ENCODE results near the gene CD44.

Gene CD44

GRCh38 chr11:35111161-35112055 lies 27.6 kb upstream of the CD44 start:
- in situ Hi-C loops (cut with HindIII; ENCODE audit: low sequenced_read_pairs) = no loop called here

- in situ Hi-C loops (cut with HindIII; ENCODE audit: low sequenced_read_pairs) = no loop called here
Observed at GRCh38 chr11:35112056-35112845, 26.7 kb upstream of the CD44 start.

- in situ Hi-C loops (cut with HindIII; ENCODE audit: low sequenced_read_pairs) = no loop called here
Observed at GRCh38 chr11:35112846-35113105, 26.2 kb upstream of the CD44 start.

GRCh38 chr11:35114906-35115687 lies 23.9 kb upstream of the CD44 start:
- in situ Hi-C loops (cut with HindIII; ENCODE audit: low sequenced_read_pairs) = no loop called here

GRCh38 chr11:35115688-35116030 lies 23.3 kb upstream of the CD44 start:
- in situ Hi-C loops (cut with HindIII; ENCODE audit: low sequenced_read_pairs) = no loop called here

GRCh38 chr11:35116245-35116644 lies 22.7 kb upstream of the CD44 start:
- in situ Hi-C loops (cut with HindIII; ENCODE audit: low sequenced_read_pairs) = no loop called here

GRCh38 chr11:35116762-35117640 lies 22.0 kb upstream of the CD44 start:
- in situ Hi-C loops (cut with HindIII; ENCODE audit: low sequenced_read_pairs) = no loop called here

GRCh38 chr11:35118906-35119305 lies 20.1 kb upstream of the CD44 start:
- in situ Hi-C loops (cut with HindIII; ENCODE audit: low sequenced_read_pairs) = no loop called here

GRCh38 chr11:35121326-35121865 lies 17.6 kb upstream of the CD44 start:
- in situ Hi-C loops (cut with HindIII; ENCODE audit: low sequenced_read_pairs) = no loop called here

GRCh38 chr11:35122308-35122707 lies 16.7 kb upstream of the CD44 start:
- in situ Hi-C loops (cut with HindIII; ENCODE audit: low sequenced_read_pairs) = no loop called here

- in situ Hi-C loops (cut with HindIII; ENCODE audit: low sequenced_read_pairs) = no loop called here
Observed at GRCh38 chr11:35126000-35126878, 12.7 kb upstream of the CD44 start.

GRCh38 chr11:35126879-35127581 lies 11.9 kb upstream of the CD44 start:
- in situ Hi-C loops (cut with HindIII; ENCODE audit: low sequenced_read_pairs) = no loop called here

- in situ Hi-C loops (cut with HindIII; ENCODE audit: low sequenced_read_pairs) = no loop called here
Observed at GRCh38 chr11:35127619-35128018, 11.4 kb upstream of the CD44 start.

GRCh38 chr11:35131094-35131493 lies 7.9 kb upstream of the CD44 start:
- in situ Hi-C loops (cut with HindIII; ENCODE audit: low sequenced_read_pairs) = no loop called here

GRCh38 chr11:35131886-35132285 lies 7.1 kb upstream of the CD44 start:
- in situ Hi-C loops (cut with HindIII; ENCODE audit: low sequenced_read_pairs) = no loop called here

GRCh38 chr11:35133656-35134055 lies 5.3 kb upstream of the CD44 start:
- in situ Hi-C loops (cut with HindIII; ENCODE audit: low sequenced_read_pairs) = no loop called here

- in situ Hi-C loops (cut with HindIII; ENCODE audit: low sequenced_read_pairs) = no loop called here
Observed at GRCh38 chr11:35134403-35135148, 4.4 kb upstream of the CD44 start.

GRCh38 chr11:35135222-35135621 lies 3.7 kb upstream of the CD44 start:
- in situ Hi-C loops (cut with HindIII; ENCODE audit: low sequenced_read_pairs) = no loop called here
